Mucosa of descending colon (tissue), 3 donors: Measurements from ENCODE around the gene ACYP1. TPM values are rescaled to one million over a fixed set of nuclear protein-coding genes. Genes with fewer than 3 reads are reported as not detected.

Source experiments
- ATAC-seq: fragments of 200-7000 bp; cut with Tn5 transposase; one replicate; pipeline ENCODE4 v1.9.1; 2020; ENCODE audit warnings: mild to moderate bottlenecking, moderate library complexity
- DNase-seq, 3 donors: peaks; one replicate each; pipeline ENCODE4 v3.0.0-alpha.2; 2020
- H3K36me3 ChIP-seq: fragments of 200-600 bp; one replicate; pipeline ENCODE4 v1.8.0; 2021; ENCODE audit warnings: low read depth, mild to moderate bottlenecking
- H3K4me1 ChIP-seq: fragments of 200-600 bp; one replicate; pipeline ENCODE4 v1.8.0; 2021; ENCODE audit warnings: low read depth, mild to moderate bottlenecking
- H3K4me3 ChIP-seq: fragments of 200-600 bp; one replicate; pipeline ENCODE4 v1.8.0; 2021; ENCODE audit warnings: mild to moderate bottlenecking
- H3K9me3 ChIP-seq: fragments of 200-600 bp; one replicate; pipeline ENCODE4 v1.8.0; 2021; ENCODE audit warnings: mild to moderate bottlenecking
- CTCF ChIP-seq: fragments of 200-600 bp; IDR thresholded peaks from one replicate; pipeline ENCODE4 v1.8.0; 2022; ENCODE audit warnings: antibody characterized with exemption, mild to moderate bottlenecking
- intact Hi-C, 2 donors: fragments of 100-400 bp; cut with DNase I in 1 of 2; cut with micrococcal nuclease in 1 of 2; formaldehyde crosslinking; loops; one replicate each; pipeline versions ENCODE4 v1.11.0 to v1.11.1; 2022; cut with DNase I, micrococcal nuclease
- total RNA-seq, 3 donors: library from RNA; stranded (reverse); fragmentation: NEBNext Ultra II Directional in 2 of 3; extraction: Animal tissue kit (Norgen Biotek cat#: 25700) in 2 of 3; gene quantifications; one replicate each; pipeline versions ENCODE4 v1.2.1 to v1.2.4, GENCODE V29; 2021 to 2023
- donor health status: DM: no; HTN: no; CAD: no; lungs with moderate emphysema.
- donor health status: DM: no; HTN: no; CAD: no.
- donor health status: DM: no; HTN: yes; CAD: no.

Gene ACYP1
- total RNA-seq, 3 donors from 2014 or later = 18.5 to 26.5 (median 20.3) TPM

DNA sequence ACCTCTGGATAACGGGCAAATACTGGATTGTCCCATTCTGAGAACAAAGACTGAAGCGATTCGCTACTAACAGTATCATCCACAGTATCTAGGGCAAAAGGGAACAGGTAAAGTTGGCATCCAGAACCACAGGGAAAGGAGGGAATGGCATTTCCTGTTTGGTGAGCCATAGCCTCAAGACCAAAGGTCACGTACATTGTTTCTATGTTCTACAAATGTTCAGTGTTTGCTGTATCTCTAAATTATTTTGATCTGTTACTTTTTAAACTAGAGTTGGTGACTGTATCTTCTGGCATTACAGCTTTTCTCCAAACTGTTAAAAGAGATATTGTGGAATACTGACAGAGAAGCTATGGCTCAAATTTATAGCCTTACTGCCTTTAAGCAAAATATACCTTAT, 22.2 kb downstream of the ACYP1 start:
- DNase-seq (peak in 1 of 3 donors; percentile 63), ATAC-seq (peak; percentile 95)
- TF ChIP-seq CTCF = no peak
- Histone ChIP-seq H3K4me3 (no peak overlapping the region), H3K36me3 (no peaks in the 10 kb centered on the region), H3K4me1 (peaks cover 33% of the 10 kb centered on the region), H3K9me3 (no peaks in the 10 kb centered on the region)
- intact Hi-C loops = no loop called here

DNA sequence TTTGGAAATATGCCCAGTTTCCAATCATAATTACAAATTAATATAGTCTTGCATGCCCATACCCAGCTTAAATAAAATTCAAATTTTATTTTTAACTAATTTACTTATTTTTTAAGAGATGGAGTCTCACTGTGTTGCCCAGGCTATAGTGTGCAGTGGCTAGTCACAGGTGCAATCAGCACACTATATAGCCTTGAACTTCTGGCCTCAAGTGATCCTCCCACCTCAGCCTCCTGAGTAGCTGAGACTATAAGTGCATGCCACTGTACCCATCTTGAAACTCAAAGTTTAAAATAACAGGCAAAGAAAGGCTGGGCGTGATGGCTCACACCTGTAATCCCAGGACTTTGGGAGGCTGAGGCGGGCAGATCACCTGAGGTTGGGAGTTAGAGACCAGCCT, 22.9 kb downstream of the ACYP1 start:
- H3K4me3 ChIP-seq = no peak overlapping the region
- no peak for TF ChIP-seq CTCF
- intact Hi-C loops = no loop called here
- no peak for DNase-seq
- no peaks in the 10 kb centered on the region for H3K9me3 ChIP-seq
- peak; percentile 56 for ATAC-seq
- H3K4me1 ChIP-seq = peaks cover 33% of the 10 kb centered on the region
- H3K36me3 ChIP-seq = no peaks in the 10 kb centered on the region

DNA sequence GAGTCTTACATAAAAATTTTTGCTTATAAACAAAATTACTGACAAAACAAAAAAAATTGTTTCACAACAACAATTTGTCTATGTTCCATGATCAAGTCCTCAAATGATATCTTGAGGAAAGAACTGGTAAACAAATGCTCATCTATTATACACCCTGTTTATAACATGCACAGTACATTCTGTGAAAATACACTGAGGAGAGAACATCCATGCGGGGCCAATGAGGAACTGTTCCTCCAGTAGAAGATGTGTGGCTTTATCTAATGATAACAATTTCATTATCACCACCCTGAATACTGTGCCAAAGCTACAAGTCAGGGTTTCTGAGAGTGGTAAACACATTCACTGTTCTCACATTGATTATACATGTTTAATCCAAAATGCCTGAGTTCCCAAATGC, 23.3 kb downstream of the ACYP1 start:
- Histone ChIP-seq H3K36me3 (no peaks in the 10 kb centered on the region), H3K4me1 (peaks cover 33% of the 10 kb centered on the region), H3K4me3 (no peak overlapping the region), H3K9me3 (no peaks in the 10 kb centered on the region)
- intact Hi-C loops = no loop called here
- TF ChIP-seq CTCF = no peak
- DNase-seq (no peak), ATAC-seq (peak; percentile 51)

GRCh38 chr14:75032939-75033338, 30.9 kb downstream of the ACYP1 start:
- H3K9me3 ChIP-seq = no peaks in the 10 kb centered on the region
- H3K36me3 ChIP-seq = no peaks in the 10 kb centered on the region
- DNase-seq (no peak), ATAC-seq (no peak)
- H3K4me3 ChIP-seq = no peak overlapping the region
- H3K4me1 ChIP-seq = no peaks in the 10 kb centered on the region
- intact Hi-C loops = no loop called here
- no peak for TF ChIP-seq CTCF

GRCh38 chr14:75030147-75030546, 33.7 kb downstream of the ACYP1 start:
- Histone ChIP-seq H3K9me3 (no peaks in the 10 kb centered on the region), H3K4me3 (no peak overlapping the region), H3K36me3 (no peaks in the 10 kb centered on the region), H3K4me1 (no peaks in the 10 kb centered on the region)
- no peak for TF ChIP-seq CTCF
- intact Hi-C loops = no loop called here
- DNase-seq (no peak), ATAC-seq (peak; percentile 27)

- H3K4me1 ChIP-seq = no peaks in the 10 kb centered on the region
- no peak for TF ChIP-seq CTCF
- intact Hi-C loops = no loop called here
- H3K9me3 ChIP-seq = no peaks in the 10 kb centered on the region
- no peak for ATAC-seq
- DNase-seq = no peak
- H3K4me3 ChIP-seq = no peak overlapping the region
- H3K36me3 ChIP-seq = no peaks in the 10 kb centered on the region
Observed at GRCh38 chr14:75025876-75026275, 37.9 kb downstream of the ACYP1 start.
